ENCODE results near the gene IYD.

The IYD gene, protein sequence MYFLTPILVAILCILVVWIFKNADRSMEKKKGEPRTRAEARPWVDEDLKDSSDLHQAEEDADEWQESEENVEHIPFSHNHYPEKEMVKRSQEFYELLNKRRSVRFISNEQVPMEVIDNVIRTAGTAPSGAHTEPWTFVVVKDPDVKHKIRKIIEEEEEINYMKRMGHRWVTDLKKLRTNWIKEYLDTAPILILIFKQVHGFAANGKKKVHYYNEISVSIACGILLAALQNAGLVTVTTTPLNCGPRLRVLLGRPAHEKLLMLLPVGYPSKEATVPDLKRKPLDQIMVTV

GRCh38 chr6:150368762-150369161, at the start of gene IYD:
Gene IYD, plus strand, starts transcription at chr6:150369012. Its CDS starts 20 bp downstream, at chr6:150369032.
- DNase-seq = no peak

- DNase-seq = no peak
Observed at GRCh38 chr6:150319924-150320323, 48.9 kb upstream of the IYD start.

GRCh38 chr6:150320442-150320841, 48.4 kb upstream of the IYD start:
- no peak for DNase-seq

DNA sequence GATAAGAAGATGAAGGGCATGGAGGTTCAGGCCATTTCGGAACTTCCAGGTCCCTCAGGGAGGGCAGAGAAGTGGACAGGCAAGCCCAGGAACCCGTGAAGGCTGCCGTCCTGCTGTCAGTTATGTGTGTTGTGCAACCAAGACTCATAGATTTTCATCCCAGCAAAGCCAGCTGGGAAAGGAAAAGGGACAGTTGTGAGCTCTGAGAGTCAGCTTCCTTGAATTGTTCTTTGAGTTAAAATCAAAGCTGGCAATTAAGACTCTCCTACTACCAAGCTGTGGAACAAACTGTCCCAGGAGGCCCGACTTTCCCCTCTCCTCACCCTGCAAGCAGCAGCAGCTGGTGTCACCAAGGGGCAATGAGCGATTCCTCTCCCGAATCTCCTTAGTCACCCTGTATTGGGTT, 46.3 kb upstream of the IYD start:
- DNase-seq = no peak

DNA sequence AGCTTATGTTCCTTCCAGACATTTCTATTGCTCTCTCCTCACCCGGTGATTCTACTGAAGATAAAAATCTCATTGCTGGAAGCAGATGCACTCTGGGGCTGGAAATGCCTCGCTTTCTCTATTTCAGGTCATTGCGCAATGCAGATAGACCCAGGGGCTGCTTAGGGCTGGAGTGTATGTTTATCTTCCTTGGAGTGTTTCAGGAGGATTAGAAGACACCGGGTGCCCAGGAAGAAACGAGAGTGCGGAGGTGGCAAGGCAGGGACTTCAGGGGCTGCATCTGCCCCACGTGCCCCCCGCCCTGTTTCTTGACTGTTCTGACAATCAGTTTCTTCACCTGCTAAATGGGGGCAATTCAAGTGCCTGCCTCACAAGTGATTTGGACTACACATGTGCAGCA, 45.6 kb upstream of the IYD start:
- no peak for DNase-seq

DNA sequence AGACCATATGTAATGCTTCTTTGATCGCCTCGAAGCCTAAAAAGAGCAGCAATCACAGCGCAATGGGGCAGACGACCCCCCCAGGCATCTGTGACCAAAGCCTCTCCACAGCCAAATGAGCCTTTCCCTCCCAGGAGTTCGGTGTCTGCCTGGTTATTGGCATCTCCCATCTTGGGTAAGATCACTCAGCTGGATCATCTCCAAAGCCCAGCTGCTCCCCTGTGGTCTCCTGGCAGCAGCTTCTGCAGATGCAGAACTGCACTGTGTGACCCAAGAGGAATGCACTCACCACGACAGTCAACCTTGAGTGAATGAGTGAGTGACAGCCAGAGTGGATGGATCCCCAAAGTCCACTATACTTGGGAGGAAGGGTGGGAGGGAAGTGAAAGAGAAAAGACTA, 44.8 kb upstream of the IYD start:
- DNase-seq = peak in 1 of 3 experiments; percentile 15

DNA sequence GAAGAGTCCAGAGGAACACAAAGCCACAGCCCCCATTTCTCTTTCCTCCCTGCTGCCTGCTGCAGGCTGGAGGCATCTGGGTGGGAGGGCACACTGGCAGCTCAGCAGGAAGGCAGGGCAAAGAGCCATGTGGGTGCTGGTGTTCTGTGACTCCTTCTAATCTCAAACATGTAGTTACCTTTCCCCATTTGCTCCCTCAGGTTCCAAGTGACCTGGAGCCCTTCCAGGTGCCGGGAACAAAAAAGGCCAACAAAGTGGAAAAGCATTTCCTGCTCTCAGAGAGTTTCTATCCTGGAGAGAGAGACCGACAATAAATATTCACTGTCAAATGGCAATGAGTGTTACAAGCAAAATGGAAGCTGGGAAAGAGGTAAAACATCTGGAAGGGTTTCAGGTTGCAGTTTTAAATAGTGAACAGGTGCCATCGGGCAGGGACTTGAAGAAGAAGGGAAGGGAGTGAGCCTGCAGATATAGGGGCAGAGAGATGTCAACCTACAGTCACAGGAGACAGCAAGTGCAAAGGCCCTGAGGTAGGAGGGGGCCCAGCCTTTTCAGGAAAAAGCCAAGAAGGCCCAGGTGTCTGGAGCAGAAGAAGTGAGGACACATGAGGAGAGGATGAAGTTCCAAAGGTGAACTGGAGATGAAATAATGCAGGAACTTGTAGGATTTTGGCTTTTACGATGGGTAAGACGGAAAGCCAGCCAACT, 43.6 kb upstream of the IYD start:
- DNase-seq = no peak

- DNase-seq = no peak
Observed at GRCh38 chr6:150327117-150327774, 41.6 kb upstream of the IYD start.

- DNase-seq = peak in 2 of 3 experiments; percentile 35 to 37
Observed at GRCh38 chr6:150328744-150329405, 39.9 kb upstream of the IYD start.

DNA sequence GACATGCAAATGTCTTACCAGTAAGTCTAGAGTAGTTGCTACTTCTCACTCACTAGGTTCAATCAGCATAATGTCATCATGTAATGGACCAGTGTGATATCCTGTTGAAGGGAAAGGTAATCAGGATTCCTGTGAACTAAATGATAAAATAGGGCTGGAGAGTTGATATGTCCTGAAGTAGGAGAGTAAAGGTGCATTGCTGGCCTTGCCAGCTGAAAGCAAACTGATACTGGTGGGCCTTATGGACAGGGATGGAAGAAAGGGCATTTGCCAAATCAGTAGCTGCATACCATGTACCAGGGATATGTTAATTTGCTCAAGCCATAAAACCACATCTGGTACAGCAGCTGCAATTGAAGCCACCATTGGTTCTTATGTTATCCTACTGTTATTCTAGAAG, 37.5 kb upstream of the IYD start:
- no peak for DNase-seq

- no peak for DNase-seq
Observed at GRCh38 chr6:150332939-150333584, 35.8 kb upstream of the IYD start.

- no peak for DNase-seq
Observed at GRCh38 chr6:150333585-150333941, 35.2 kb upstream of the IYD start.

DNA sequence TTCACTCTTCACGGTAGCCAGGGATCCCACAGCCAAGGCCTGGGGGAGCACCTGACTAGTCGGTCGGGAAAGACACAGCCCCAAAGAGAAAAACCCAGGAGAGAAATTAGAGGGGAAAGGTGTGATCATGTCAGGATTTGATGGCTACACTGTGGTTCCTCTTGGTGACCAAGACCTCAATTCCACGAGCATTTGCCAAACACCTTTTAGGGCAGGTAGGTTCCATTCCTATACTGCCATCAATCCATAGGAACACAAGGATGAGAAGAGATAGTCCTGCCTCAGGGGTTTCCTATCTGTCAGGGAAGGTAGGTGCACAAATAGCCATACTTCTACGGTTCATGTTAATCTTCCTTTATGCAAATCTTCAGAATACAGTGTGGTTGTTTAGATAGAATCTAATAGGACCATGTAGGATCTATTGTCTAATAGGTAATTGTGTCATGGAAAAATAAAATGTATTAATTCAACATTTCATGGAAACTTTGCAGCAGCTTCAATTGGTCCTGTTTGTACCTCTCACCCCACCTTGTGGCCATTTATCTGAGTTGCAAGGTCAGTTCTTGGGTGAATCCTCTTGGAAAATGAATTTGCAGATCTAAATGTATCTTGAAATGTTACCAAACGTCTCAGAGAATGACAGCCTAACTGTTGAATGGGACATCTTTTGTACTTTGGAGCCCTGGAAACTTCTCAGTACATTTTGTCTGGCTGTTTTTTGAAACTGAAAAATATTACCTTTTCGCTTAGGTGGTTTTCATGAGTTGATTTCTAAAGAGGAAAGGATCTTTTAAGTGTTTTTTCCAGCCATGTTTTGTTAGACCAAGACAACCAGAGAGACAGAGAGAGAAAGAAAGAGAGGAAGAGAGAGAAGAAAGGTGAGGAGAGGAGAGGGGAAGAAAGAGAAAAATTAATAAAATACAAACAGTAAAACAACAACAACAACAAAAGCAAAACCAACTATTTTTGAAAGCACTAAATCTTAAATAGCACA, 33.7 kb upstream of the IYD start:
- peak; percentile 44 to 83 (median 56) for DNase-seq

- peak in 2 of 3 experiments; percentile 37 to 83 for DNase-seq
Observed at GRCh38 chr6:150336299-150336698, 32.5 kb upstream of the IYD start.

DNA sequence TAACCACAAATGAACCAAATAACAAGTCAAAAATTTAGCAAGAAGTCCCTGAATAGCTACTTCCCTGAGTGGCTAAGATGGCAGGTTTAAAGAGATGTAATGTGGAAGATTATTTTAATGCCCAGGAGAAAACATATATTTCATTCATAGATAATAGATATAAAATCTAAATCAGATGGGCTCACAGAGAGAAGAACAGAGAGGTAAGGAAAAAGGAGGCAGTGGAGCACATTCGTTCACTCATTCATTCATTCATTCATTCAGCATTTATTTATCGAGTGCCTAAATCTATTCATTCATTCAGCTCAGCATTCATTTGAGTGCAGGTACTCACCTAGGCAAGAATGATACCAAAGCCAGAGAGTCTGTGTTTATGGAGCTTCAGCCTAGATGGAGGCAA, 32.1 kb upstream of the IYD start:
- no peak for DNase-seq

DNA sequence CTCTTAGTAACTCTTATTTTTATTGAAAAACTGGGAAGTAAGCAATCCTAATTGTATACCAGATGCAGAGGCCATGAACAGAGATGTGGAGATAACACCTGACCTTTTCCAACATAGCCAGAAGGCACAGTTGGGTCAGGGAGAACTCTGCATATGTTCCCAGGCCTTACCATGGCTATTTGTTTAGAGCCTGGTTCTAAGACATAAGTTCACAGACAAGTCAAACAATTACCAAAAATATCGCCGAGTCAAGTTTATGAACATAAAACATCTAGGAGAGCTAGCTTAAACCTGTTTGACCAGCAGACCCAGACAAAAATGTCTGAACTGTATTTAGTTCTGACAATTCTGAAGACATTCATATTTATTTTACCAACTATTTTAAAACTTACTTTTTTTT, 26.7 kb upstream of the IYD start:
- DNase-seq = no peak

DNA sequence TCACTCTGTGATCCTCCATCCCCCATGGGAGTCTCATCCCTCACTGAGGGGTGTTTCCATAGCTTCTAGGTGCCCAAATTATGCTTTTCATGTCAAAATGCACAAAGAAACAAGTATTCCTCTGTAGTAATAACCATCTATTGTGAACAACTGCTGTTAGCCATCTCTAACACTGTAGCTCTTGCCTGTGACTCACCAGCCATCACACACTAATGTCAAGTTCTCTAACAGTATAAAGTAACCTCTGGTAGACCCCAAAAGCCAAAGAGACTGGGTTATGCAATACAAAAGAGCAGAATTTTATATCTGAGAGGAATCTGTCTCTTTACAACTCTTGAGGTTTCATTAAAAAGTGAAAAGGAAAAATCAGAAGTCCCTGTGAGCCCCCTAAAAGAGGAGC, 25.4 kb upstream of the IYD start:
- no peak for DNase-seq

DNA sequence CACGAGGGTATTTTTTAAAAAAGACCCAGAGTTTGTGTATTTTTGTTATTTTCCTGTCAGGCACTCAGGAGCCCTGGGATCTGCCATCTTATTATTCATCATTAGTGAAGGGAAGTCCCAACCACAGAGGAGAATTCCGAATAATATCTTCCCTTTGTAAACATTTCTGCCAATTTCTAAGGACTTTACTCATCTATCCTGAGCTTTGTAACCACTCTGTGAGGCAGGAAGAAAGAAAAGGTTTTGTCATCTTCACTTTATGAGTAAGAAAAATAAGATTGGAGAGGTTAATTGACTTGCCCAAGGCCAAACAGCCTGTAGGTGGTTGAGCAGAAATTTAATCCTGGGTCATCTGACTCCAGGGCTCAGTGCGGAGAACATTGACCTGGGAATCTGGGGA, 23.0 kb upstream of the IYD start:
- no peak for DNase-seq

- no peak for DNase-seq
Observed at GRCh38 chr6:150346346-150346745, 22.5 kb upstream of the IYD start.

GRCh38 chr6:150347845-150348244, 21.0 kb upstream of the IYD start:
- DNase-seq = no peak

- DNase-seq = no peak
Observed at GRCh38 chr6:150349546-150349945, 19.3 kb upstream of the IYD start.

Data from NCI-H1417 (cell line).